ENCODE measurements around the gene MACROD1.

DNA sequence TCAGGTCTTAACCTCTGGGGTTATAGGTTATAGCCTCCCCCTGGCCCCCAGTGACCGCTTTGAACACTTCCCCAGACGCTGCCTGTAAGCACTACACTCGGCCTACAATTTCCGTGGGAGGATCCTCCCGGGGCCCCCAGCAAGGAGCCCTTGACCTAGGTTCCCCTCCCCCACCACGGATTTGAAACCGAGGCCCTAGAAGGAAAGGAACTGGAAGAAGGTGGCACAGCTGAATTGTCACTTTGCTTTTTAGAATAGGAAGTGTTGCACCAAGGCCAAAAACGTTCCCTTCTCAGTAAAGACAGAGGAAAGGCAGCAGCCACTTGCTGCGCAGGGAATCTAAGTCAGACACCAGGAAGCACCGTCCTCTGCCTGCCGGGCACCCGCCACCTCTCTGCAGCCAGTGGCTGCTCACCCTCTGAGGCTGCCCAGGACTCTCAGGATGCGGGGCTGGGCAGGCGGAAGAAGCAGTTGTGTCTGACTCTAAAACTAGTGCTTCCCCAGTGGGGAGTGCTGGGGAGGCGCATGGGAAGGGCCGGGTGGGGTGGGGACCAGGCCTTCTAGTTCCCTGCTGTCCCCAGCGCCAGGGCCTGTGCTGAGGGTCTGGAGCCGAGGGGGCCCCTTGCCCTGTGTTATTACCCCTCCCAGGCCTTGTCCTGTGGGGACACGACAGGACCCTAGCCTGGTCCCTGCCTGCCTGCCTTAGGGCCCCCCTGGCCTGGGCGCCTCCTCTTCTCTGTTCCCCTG lies 138.1 kb downstream of the MACROD1 start:
- TF ChIP-seq EZH2 (IDR thresholded peaks at IDR 0.05; ENCODE audit: insufficient read depth, low read length), result no peak
- TF ChIP-seq, protein P1, sequence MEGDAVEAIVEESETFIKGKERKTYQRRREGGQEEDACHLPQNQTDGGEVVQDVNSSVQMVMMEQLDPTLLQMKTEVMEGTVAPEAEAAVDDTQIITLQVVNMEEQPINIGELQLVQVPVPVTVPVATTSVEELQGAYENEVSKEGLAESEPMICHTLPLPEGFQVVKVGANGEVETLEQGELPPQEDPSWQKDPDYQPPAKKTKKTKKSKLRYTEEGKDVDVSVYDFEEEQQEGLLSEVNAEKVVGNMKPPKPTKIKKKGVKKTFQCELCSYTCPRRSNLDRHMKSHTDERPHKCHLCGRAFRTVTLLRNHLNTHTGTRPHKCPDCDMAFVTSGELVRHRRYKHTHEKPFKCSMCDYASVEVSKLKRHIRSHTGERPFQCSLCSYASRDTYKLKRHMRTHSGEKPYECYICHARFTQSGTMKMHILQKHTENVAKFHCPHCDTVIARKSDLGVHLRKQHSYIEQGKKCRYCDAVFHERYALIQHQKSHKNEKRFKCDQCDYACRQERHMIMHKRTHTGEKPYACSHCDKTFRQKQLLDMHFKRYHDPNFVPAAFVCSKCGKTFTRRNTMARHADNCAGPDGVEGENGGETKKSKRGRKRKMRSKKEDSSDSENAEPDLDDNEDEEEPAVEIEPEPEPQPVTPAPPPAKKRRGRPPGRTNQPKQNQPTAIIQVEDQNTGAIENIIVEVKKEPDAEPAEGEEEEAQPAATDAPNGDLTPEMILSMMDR (IDR thresholded peaks at IDR 0.05; ENCODE audit: insufficient read depth, low read depth, low read length), result no peak

All from astrocyte (in vitro differentiated cells and primary cell).